DND-41 (cell line): ENCODE data around the gene EXOC6.

Experiments used
- ATAC-seq: fragments of 200-7000 bp; cut with Tn5 transposase; 3 replicates; pipeline ENCODE4 v1.9.1; 2021; ENCODE audit warnings: low read depth; ENCODE audit not compliant: insufficient read depth
- DNase-seq: peaks from one replicate; pipeline ENCODE4 v3.0.0-alpha.2; 2020
- H2AFZ ChIP-seq: 2 replicates; pipeline ENCODE4 v1.6.0; 2012; ENCODE audit warnings: low read depth, low read length
- H3K27ac ChIP-seq: 2 replicates; pipeline ENCODE4 v1.5.1; 2012; ENCODE audit warnings: low read length, inconsistent platforms
- H3K27me3 ChIP-seq: fragments of 200-600 bp; sonication (generic); 2 replicates; pipeline ENCODE4 v1.6.0; 2012; ENCODE audit warnings: low read length, mild to moderate bottlenecking, inconsistent platforms; ENCODE audit not compliant: insufficient read depth, poor library complexity
- H3K36me3 ChIP-seq: 2 replicates; pipeline ENCODE4 v1.5.1; 2012; ENCODE audit warnings: low read length, inconsistent platforms; ENCODE audit not compliant: insufficient read depth
- H3K4me1 ChIP-seq: 2 replicates; pipeline ENCODE4 v1.5.1; 2012; ENCODE audit warnings: mild to moderate bottlenecking, low read length; ENCODE audit not compliant: insufficient read depth
- H3K4me2 ChIP-seq: 2 replicates; pipeline ENCODE4 v1.6.0; 2012; ENCODE audit warnings: mild to moderate bottlenecking, moderate library complexity, low read length, inconsistent platforms; ENCODE audit not compliant: insufficient read depth
- H3K4me3 ChIP-seq, 2 experiments: fragments of 200-600 bp in 1 of 2; shearing (Covaris generic) in 1 of 2; 2 replicates each; pipeline ENCODE4 v1.5.1; 2012 to 2016; ENCODE audit warnings: inconsistent platforms in 2 of 2, low read length in 2 of 2, mild to moderate bottlenecking in 2 of 2, low read depth in 1 of 2, moderate library complexity in 1 of 2
- H3K79me2 ChIP-seq: 2 replicates; pipeline ENCODE4 v1.6.0; 2012; ENCODE audit warnings: low read length, inconsistent platforms; ENCODE audit not compliant: insufficient read depth
- H3K9ac ChIP-seq: 2 replicates; pipeline ENCODE4 v1.6.0; 2012; ENCODE audit warnings: low read depth, mild to moderate bottlenecking, inconsistent platforms, low read length, moderate library complexity
- H3K9me3 ChIP-seq: 2 replicates; pipeline ENCODE4 v1.5.1; 2012; ENCODE audit warnings: low read length, moderate library complexity, mild to moderate bottlenecking, inconsistent platforms; ENCODE audit not compliant: insufficient read depth, severe bottlenecking
- H4K20me1 ChIP-seq: 2 replicates; pipeline ENCODE4 v1.6.0; 2012; ENCODE audit warnings: low read length; ENCODE audit not compliant: insufficient read depth
- EZH2 ChIP-seq: IDR thresholded peaks from 3 replicates; pipeline ENCODE4 v1.6.1; 2012; ENCODE audit warnings: borderline replicate concordance, low read depth, mild to moderate bottlenecking, moderate library complexity, low read length, inconsistent platforms; ENCODE audit not compliant: severe bottlenecking
- TF ChIP-seq, protein P1 (sequence below): IDR thresholded peaks from 2 replicates; pipeline ENCODE4 v1.5.1; 2012; ENCODE audit warnings: borderline replicate concordance, low read length, moderate library complexity, mild to moderate bottlenecking; ENCODE audit not compliant: poor library complexity, severe bottlenecking; ENCODE audit errors: extremely low read depth

The EXOC6 gene

DNA sequence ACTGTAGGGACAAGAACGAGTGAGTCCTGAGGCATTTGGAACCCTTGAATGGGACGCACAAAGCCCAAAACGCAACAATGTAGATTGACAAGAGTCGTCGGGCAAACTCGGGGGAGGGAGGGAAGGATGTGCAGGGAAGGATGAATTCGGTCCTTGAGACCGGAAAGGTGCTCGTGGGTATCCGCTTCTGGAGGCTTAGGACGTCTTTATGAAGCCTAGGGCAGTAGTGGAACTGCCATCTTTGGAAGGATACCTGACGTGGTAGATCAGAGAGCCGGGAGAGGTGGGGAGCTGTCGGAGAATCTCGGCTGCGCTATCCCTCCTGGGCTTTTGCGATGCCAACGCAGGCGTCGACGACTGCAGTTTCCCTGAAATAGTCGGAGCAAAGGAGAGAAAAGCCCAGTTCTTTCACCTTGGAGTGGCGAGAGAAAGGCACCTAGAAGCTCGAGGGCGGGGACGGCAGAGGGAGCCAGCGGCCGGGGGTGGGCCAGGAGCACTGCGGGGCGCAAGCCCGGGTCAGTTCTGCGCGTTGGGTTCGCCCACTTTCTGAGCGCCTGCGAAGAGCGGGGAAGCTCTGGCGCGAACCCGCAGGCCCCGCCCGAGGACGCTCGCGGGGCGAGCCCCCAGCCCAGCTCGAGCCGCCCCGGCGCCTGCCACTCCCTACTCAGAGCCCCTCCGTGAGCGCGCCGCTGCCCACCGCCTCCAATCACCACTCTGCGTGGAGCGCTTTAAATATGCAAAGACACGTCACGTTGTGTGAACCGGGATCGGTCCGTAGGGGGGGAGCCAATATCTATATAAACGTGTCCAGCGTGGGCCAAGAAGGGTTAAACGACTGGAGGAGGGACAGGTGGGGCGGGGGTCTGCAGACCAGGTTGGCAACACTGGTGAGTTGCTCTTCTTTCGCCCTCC is 211.9 kb downstream of the EXOC6 start, which contains the start of gene CYP26C1:
Gene CYP26C1, plus strand, starts transcription at position 824 of the 912 bp plus-strand sequence. CDS start 466 bp downstream, outside the sequence.
- no peaks in the 10 kb centered on the region for H3K27me3 ChIP-seq
- no peak within 1 kb of the TSS for H3K4me2 ChIP-seq
- H3K9me3 ChIP-seq, result no peaks in the 10 kb centered on the region
- DNase-seq (no peak), ATAC-seq (no peak)
- no peak within 1 kb of the TSS for H2AFZ ChIP-seq
- peaks cover 47% of the 10 kb centered on the region for H3K36me3 ChIP-seq
- H3K9ac ChIP-seq, result no peak within 1 kb of the TSS
- no peaks in the 10 kb centered on the region for H3K4me1 ChIP-seq
- no peak within 1 kb of the TSS for H3K4me3 ChIP-seq
- no peaks in the 10 kb centered on the region for H4K20me1 ChIP-seq
- H3K79me2 ChIP-seq, result no peaks in the 10 kb centered on the region
- no peak for TF ChIP-seq EZH2
- TF ChIP-seq, protein P1, sequence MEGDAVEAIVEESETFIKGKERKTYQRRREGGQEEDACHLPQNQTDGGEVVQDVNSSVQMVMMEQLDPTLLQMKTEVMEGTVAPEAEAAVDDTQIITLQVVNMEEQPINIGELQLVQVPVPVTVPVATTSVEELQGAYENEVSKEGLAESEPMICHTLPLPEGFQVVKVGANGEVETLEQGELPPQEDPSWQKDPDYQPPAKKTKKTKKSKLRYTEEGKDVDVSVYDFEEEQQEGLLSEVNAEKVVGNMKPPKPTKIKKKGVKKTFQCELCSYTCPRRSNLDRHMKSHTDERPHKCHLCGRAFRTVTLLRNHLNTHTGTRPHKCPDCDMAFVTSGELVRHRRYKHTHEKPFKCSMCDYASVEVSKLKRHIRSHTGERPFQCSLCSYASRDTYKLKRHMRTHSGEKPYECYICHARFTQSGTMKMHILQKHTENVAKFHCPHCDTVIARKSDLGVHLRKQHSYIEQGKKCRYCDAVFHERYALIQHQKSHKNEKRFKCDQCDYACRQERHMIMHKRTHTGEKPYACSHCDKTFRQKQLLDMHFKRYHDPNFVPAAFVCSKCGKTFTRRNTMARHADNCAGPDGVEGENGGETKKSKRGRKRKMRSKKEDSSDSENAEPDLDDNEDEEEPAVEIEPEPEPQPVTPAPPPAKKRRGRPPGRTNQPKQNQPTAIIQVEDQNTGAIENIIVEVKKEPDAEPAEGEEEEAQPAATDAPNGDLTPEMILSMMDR, result no peak
- no peak within 1 kb of the TSS for H3K27ac ChIP-seq

DNA sequence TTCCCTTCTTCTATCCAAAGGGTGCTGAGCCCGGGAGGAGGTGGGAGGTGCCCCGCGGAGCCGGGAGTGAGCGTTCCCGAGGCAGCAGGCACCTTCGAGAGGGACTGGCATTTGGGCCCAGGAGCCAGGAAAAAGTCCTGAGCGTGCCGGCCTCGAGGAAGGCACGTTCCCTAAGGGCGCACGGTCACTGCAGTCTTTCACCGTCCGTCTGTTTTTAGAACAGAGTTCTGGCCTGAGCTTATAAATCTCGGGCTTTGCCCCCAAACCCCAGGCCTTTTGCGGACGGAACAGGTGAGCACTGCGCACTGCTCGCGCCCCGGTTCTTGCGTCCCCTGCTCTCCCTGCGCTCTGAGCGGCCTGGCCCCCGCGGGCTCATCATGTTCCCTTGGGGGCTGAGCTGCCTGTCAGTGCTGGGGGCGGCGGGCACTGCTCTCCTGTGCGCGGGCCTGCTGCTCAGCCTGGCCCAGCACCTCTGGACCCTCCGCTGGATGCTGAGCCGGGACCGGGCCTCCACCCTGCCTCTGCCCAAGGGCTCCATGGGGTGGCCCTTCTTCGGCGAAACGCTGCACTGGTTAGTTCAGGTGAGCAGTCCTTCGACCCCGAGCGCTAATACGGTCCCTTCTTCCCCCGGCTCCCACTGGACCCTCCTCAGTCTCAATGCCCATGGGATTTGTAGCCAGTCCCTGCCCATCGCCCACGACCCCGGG is 212.7 kb downstream of the EXOC6 start:
- Histone ChIP-seq H3K4me1 (no peaks in the 10 kb centered on the region), H3K79me2 (no peaks in the 10 kb centered on the region), H3K27ac (no peak overlapping the region), H3K4me3 (no peak overlapping the region), H3K36me3 (peaks cover 47% of the 10 kb centered on the region), H4K20me1 (no peaks in the 10 kb centered on the region), H3K27me3 (no peaks in the 10 kb centered on the region), H3K9me3 (no peaks in the 10 kb centered on the region), H2AFZ (no peak overlapping the region), H3K9ac (no peak overlapping the region), H3K4me2 (no peak overlapping the region)
- DNase-seq, result no peak
- TF ChIP-seq, protein P1, result no peak
- no peak for ATAC-seq

DNA sequence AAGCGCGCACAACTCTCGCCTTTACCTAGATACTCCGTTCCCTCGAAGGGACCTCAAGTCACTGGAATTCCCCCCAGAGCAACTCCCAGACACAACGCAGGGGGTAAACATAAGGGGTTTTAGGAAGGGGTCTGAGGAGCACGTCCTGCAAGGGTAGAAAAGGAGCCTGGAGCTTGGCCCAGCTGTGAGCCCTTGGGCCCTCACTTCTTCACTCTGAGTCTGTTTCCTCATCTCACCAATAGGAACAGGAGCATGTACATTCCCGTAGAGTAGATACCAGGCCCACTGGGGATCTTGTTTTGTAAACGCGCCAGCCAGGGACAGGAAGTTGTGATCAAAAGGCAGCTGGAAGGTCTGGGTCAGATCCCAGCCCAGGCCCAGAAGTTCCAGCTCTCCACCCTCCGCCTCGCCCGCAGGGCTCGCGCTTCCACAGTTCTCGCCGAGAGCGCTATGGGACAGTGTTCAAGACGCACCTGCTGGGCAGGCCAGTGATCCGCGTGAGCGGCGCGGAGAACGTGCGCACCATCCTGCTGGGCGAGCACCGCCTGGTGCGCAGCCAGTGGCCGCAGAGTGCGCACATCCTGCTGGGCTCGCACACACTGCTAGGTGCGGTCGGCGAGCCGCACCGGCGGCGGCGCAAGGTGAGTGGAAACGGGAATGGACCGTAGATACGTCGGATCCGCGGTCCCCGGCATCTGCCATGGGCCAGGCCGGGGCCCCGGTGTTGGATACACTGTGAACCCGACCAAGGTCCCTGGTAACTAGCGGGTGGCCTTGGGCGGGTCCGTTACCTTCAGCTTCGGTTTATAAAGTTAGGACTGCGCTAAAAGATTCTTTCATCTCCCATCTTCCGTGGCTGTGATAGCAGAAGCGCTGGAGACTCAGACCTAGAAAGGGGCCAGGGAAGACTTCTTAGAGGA is 213.5 kb downstream of the EXOC6 start:
- no peaks in the 10 kb centered on the region for H3K27me3 ChIP-seq
- no peak for DNase-seq
- TF ChIP-seq EZH2, result no peak
- TF ChIP-seq, protein P1, result no peak
- no peak for ATAC-seq
- H3K4me1 ChIP-seq, result no peaks in the 10 kb centered on the region
- H3K27ac ChIP-seq, result no peak overlapping the region
- H3K9me3 ChIP-seq, result no peaks in the 10 kb centered on the region
- no peak overlapping the region for H3K9ac ChIP-seq
- no peak overlapping the region for H3K4me2 ChIP-seq
- H2AFZ ChIP-seq, result no peak overlapping the region
- H3K36me3 ChIP-seq, result peaks cover 47% of the 10 kb centered on the region
- no peaks in the 10 kb centered on the region for H3K79me2 ChIP-seq
- no peak overlapping the region for H3K4me3 ChIP-seq
- no peaks in the 10 kb centered on the region for H4K20me1 ChIP-seq
